ENCODE measurements around the gene C6orf47. TPM values are rescaled to one million over a fixed set of nuclear protein-coding genes. Genes with fewer than 3 reads are reported as not detected.

C6orf47 gene
- polyA plus RNA-seq, 12 donors = 10.9 to 15.8 (median 12.5) TPM; not detected in 1

DNA sequence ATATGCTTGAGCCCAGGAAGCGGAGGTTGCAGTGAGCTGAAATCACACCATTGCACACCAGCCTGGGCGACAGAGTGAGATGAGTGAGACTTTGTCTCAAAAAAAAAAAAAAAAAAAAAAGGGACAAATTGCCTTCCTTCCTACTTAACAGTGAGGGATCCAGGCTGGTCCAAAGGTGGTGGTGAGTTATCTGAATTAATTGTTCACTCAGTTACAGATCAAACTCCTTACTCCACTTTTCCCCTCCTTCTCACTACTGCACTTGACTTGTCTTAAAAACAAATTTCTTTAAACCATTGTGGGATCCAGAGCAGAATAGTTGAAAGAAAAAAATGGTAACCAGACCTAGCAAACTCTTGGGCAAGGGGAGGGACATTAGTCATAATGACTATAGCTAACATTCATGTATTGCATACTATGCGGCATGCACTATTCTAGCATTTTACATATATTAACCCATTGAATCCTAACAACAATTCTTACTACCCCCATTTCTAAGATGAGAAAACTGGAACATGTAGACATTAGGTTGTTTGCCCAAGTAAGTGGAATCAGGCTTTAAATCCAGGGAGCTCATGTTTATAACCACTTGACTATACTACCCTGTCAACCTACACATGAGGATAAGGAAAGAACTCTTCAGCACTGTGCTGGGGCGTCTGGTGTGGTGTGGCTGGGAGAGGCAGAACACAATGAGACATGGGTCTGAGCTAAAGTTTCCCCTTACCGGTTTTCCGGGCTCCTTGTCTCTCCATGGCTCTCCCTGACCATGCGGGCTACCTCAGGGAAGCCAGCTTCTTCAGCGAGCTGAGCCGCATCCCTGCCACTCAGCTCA, 2.8 kb upstream of the C6orf47 start:
- no peak for DNase-seq

DNA sequence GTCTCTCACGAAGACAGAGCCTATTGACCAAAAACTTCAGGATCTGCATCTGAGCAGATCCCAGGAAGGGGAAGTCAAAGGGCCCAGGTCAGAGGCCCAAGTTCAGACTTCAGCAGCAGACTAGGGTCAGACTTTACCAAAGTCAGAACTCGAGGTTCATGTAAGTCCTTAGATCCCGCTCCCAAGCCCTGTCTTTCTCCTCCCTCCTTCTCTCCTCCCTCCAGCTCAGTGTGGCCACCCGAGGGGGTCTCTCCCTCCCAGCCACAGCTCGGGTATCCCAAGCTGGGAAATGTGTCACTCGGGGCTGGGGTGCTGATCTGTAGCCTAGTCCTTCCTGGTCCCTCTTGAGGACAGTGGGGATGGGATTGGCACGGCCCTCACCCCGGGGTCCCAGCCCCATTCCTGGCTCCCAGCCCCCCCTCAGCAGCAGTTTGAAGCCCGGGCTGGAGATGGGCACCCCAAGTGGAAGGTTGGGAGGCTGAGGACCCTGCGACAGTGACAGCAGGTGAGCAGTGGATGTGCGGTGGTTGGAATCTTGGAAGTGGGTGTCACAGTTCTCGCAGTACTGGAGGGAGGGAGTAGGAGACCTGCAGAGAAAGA, 1.6 kb upstream of the C6orf47 start:
- DNase-seq = no peak

DNA sequence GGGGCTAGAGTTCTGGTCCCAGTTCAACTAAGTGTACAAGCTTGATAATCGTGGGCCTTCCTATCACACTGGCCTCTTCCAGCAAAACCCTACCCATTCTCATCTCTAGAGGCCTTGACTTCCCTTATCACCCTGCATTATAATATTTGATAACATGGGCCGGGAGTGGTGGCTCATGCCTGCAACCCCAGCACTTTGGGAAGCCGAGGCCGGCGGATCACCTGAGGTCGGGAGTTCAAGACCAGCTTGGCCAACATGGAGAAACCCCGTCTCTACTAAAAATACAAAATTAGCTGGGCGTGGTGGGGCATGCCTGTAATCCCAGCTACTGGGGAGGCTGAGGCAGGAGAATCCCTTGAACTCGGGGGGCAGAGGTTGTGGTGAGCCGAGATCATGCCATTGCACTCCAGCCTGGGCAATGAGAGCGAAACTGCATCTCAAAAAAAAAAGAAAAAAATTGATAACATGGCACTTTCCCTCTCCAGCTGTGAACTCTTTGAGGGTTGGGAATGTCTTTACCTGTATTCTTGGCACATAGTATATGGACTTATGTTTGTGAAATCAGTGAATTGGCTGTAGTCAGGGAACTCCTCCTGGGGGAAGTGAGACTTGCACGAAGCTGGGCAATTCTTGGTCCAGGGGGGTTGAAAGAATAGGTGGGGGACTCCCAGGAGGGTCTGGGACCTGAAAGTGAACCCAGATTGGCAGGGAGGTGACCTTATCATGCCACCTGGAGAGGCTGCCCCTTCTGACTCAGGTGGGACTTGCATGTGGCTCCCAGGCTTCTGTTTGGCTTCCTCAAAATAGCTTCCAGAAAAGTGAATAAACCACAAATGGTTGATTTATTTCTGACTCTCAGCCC, 915 bp upstream of the C6orf47 start:
- no peak for DNase-seq

DNA sequence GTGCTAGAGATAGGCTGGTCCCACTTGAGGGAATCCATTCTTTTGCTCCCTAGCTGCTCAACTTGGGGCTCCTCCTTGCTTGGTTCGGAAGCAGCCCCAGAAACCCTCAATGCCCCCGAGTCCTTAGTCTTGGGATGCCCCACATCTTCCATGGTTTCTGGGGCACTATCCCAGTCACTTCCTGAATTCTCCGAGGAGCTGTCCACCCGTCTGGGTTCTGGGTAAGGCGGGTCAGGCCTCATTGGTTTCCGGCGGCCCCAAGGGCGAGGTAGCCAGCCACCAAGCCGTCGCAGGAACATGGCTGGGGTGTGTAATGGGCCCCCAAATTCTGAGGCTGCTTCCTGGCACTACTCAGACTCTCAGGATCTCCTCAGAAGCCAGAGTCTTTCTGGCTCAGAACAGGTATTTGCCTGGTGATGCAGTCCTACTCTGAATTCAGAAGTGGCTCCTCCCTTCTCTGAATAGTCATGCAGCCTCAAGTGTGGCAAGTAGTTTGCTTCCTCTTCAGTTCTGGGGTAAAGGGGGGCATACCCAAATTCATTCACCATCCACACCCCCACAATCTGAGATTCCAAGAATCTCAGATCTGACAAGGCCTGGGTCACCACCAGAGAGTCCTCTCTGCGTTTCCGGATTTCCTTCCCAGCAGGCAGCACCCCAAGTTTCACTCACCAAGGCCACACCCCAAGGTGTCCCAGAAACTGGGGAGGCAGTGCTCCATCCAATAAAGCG, 763 bp downstream of the C6orf47 start:
- DNase-seq = no peak

DNA sequence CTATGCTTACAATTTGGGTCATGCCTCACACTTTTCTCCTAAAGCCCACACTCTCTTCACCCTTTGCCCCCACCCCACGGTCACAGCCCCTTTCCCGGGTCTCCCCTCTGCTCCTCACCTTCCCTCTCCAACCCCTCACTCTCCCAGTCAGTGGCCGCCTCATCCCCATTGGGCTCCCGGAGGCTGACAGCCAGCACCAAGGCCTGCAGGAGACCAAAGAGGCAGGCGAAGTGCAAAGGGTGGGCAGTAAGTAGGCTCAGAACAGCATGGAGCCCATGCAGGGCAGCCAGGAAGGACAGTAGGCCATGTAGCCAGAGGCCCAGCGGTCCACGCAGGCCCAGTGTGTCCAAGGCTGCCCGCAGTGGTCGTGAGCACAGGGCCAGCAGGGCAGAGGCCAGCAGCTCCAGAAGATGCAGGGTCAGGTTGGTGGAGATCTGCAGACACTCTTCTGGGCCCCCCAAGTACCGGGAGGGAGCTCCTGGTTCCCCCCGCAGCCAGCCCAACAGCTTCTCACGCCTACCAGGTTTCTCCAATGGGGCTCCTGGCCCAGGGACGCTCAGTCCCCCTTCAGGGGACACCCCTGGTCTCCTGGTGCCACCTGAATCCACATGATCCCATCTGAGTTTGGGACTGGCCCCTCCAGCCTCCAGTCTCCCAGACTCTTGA, 1.5 kb downstream of the C6orf47 start:
- no peak for DNase-seq

DNA sequence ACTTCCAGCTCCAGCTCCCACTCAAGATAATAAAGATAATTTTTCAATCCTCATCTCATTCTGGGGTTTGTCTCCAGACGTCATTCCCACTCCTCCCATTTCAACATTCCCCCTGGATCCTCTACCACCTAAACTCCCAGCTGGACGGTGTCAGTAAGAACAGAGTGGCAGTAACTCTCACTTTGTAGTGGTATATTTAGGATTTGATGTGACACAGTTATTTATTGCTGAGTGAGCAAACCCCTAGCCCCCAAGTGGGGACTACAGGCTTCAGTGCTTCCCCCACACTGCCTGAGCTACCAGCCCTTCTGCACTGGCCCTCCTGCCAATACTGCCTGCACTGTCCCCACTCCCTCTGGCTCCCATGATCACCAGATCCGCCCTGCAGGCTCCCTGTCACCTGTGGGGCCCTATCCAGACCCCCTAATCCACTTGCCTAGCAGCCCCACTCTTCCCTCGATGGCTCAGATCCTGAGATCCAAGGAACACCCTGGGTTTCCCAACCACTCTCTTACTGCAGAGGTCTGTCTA, 2.4 kb downstream of the C6orf47 start:
- DNase-seq = no peak

DNA sequence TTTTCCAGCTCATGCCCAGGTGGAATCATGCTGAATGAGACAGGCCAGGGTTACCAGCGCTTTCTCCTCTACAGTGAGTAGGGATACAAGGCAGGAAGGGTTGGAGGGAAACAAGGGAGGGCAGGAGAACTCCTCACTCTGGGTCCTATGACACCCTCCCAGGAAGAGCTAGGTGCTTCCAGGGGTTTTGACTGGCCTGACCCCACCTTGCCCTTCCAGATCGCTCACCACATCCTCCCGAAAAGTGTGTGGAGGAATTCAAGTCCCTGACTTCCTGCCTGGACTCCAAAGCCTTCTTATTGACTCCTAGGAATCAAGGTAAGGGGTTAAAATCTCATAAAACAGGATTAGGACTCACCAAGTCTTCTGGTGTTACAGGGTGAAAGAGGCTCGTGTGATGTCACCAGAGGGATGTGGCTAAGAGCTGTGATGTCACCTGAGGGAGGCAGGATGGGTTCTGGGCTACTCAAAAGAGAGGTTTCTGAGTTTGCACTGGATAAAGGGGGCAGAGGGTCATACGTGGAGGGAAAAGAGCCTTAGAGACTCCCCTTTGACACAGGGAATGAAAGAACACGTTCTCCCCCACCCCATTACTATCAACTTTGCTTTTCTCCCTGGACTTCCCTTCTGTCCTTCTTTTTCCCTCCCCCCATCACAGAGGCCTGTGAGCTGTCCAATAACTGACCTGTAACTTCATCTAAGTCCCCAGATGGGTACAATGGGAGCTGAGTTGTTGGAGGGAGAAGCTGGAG, 3.0 kb downstream of the C6orf47 start:
- no peak for DNase-seq

DNA sequence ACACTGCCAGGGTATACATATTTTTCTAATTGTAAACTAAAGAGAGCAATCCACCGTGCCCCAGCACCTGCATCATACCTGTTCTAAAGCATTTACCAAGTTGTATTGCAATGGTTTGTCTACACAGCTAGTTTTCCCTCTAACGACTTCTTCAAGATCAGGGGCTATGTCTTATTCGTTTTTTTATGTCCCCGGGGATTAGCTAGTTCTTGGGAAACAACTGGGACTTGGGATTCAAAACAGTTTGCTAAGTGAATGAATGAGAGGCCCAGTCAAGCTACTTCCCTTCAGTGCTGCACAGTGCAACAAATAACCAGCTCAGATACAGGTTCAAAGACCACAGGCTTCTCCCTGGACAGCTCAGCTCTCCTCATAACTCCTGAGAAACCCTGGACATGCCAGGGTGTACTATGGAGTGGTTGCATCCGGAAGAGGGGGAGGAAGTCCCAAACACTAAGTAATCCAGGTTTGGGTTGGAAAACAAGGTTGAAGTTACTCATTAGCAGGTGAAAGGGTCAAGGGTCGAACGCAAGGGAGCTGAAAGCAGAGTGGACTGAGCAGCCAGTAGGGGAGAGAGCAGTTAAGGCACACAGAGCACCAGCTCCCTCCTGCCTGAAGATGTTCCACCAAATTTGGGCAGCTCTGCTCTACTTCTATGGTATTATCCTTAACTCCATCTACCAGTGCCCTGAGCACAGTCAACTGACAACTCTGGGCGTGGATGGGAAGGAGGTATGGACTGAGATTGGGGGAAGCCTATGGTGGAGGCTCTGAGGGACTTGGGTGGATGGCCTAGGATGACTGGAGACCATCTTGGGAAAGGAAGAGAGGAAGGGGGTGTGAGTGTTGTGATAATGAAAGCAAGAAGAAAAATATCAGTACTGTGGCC, 5.0 kb downstream of the C6orf47 start, which contains the start of gene APOM:
Gene APOM (plus strand): TSS at position 546 of the 889 bp plus-strand sequence. CDS start 73 bp downstream, at position 619.
- no peak for DNase-seq

DNA sequence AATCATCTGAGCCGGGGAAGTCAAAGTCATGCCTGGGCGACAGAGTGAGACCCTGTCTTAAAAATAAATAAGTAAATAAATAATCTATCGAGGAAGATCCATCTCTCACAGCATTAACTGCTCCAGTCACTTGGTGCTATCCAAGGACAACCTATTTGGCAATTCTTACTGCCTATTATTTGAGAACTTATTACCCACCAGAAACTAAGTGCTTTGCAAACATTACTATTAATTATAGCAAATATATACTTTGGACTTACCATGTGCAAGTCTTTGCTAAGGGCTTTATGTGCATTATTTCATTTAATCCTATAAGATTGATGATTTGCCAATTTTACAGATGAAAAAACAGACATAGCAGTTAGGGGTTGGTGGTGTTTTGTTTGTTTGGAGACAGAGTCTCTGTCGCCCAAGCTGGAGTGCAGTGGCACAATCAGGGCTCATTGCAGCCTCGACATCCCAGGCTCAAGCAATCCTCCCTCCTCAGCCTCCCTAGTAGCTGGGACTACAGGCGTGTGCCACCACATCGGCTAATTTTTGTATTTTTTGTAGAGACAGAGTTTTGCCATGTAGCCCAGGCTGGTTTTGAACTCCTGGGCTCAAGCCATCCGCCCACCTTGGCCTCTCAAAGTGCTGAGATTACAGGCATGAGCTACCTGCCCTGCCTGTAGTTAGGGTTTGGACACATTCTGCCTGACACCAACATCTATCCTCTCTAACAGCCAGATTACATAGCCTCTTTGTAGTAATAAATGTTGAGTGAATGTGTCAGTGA, 5.8 kb downstream of the C6orf47 start:
- DNase-seq = no peak

DNA sequence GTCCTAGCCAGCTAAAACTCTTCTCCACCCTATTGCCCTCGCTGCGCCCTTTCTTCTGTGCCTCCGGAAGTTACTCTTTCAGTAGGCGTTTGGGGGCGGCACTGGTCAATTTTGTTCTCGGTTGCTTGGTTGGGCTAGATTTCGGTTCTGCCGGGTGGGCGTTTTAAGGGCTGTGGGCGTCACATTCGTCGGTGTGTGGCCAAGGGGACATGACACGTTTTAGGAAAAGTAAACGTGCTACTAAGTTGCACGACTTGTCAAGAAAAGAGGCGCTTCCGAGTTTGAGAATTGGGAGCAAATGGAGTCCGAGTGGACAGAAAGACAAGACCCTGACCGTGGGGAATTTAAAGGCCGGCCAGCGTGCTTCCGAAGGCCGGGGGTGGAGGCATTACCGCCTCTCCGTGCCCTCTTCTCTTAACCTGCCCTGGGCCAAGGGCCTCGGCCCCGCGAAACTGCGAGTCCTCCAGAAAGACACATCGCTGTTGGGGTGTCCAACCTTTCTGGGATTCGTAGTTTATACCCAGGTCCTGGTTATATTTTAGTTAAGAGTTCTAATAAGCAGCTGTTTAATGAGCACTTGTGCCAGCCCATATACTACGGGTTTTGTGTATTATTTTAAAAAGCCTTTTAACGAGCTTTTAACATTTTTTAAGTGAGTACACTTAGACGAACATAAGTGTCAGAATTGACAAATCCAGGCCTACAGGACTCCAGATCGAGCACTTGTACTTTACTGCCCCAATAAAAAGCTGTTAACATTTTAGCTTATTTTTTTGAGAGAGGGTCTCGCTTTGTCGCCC, 7.5 kb downstream of the C6orf47 start:
- no peak for DNase-seq

DNA sequence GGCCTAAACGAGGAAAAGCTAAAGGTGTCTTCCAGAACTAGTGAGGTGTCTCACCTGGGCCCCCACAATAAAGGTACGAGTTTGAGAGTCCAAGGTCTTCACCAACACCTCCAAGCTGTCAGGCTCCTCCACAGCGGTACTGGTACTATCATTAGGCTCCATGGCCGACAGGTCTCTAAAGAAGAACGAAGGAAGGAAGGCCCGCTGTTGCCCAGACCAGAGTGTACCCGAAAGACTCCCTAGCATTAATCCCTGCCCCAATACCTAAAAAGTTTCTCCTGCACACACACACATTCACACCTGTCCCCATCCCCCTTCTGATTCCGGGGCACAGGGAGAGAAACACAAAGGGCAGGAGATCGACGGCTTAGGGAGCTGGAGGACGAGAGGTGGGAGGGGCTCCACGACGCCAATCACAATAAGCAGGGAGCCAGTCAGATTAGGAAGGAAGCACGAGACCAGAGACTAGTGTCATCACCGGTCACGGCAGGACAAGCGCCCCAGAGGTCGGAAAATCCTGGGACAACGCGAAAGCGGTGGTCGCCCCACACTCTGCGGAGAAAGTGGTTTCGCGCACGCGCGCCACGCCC, 8.9 kb downstream of the C6orf47 start:
- no peak for DNase-seq

DNA sequence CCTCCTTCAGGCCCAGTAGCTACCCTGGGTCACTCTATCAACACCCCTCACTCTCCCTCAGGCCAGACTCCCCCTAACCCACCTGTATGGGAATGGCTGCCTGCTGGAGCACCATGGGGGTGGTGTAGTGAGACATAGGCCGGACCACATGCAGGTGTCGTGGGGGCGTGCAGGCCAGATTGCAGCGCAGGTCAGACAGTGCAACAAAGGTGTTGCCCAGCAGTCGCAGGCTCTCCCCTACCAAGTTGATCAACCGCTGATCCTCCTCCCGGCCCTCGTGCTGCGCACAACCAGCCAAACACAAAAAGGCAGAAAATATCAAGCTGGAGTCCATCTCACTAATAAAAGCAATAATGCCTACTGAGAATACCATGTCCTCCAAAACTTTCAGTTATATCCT, 15.3 kb downstream of the C6orf47 start:
- no peak for DNase-seq

DNA sequence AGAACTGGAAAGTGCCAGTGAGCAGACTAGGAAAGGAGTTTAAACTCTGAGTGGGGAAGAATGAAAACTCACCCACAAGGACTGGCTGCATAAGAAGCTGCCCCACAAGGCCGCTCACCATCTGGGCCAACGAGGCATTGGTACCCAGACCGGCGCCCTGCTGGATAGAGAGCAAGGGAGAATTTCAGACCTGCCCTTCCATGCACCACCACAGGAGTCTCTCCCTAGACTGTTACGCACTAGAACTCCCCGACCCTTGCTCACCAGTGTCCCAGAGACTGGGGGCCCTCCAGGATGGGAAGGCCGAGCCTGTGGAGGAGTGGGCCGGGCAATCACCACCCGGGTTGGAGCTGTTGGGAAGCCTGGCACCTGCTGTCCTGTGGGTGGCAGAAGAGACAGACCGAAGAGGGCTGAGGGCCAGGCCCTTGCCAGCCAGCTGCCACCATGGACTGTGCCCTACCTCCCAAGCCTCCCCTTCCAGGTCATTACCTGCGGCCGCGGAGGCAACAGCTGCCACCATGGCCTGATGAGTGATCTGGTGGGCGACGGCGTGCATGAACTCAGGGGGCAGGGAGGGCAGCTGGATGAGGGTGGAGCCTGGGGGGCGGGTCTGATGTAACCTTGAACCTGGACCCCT, 16.6 kb downstream of the C6orf47 start:
- DNase-seq = no peak

DNA sequence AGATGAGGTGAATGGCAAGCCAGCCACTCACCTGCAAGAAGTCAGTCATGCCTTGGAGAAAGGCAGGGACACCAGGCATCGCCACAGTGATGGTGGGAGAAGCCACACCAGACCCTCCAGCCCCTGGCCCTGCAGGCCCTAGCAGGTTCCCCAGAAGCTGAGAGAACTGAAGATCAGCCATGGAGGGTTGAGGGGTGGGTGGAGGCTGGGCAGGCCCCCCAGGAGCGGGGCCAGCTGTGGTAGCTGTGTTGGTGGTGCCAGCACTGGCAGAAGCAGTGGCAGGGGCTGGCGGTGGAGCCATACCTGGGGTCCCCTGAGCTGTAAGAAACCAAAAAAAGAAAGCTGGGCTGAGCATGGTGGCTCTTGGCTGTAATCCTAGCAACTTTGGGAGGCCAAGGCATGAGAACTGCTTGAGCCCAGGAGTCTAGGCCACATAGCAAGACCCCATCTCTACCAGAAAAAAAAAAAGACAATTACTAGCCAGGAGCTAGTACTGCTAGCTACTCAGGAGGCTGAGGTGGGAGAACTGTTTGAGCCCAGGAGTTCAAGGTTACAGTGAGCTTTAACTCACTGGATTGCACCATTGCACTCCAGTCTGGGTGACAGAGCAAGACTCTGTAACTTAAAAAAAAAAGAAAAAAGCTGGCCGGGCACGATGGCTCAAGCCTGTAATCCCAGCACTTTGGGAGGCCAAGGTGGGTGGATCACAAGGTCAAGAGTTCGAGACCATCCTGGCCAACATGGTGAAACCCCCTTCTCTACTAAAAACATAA, 17.6 kb downstream of the C6orf47 start:
- no peak for DNase-seq

DNA sequence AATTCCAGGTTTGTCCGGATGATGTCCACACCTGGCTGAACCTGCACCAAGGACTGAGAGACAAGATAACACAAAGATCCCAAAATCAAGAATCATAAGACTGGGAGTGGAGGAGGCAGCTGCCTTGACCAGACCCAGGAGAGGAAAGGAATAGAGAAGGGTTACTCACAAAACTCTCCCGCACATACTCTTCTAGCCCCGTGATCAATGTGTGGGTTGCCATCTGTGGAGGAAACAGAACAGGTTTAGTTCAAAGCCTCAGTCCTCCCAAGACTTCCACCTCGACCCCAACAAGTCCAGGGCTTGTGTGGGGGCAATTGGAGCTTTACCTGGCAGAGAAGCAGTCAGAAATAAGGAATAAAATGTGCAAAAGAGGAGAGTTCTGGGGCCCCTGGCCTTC, 19.2 kb downstream of the C6orf47 start:
- no peak for DNase-seq

DNA sequence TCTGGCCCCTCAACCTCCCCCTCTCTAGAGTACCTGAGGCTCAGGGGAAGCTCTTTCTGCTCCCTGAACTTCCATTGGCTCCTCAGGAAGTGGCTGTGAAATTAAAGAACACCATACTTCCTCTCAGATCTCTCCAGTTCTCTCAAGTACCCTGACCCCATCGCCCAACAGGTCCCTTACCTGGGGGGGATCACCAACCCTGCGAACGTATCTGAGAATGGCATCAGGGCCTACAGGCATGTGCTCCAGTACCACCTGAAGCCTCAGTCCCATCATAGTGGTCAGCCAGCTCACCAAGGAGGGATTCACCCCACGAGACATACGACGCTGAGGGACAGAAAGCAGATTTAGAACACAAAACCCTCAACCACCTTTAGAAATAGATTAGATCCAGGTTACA, 20.0 kb downstream of the C6orf47 start:
- no peak for DNase-seq

Data from muscle of arm (tissue), 12 donors.